ENCODE measurements around the gene DCLK2. TPM values are rescaled to one million over a fixed set of nuclear protein-coding genes. Genes with fewer than 3 reads are reported as not detected.

The DCLK2 gene
- total RNA-seq, 2 experiments from 2014 or later, result not detected

GRCh38 chr4:150262611-150263010 lies 184.4 kb downstream of the DCLK2 start:
- H3K4me3 ChIP-seq (ENCODE audit: low read depth, low read length, poor library complexity, severe bottlenecking), result no peak overlapping the region
- intact Hi-C loops (cut with micrococcal nuclease; ENCODE audit: unreplicated experiment), result no loop called here
- POLR2A ChIA-PET, result interaction anchor here (0.6 kb wide), 1 partner anchor 475 kb away, joined by 3 read pairs; no protein-coding TSS in a partner anchor
- CTCF ChIA-PET (ENCODE audit: unreplicated experiment), result no interaction called here
- no peaks in the 10 kb centered on the region for H3K36me3 ChIP-seq (ENCODE audit: insufficient read depth, low read length)
- no peak overlapping the region for H2AFZ ChIP-seq (ENCODE audit: low read length)
- no peak overlapping the region for H3K27ac ChIP-seq (ENCODE audit: low read depth, low read length, poor library complexity, severe bottlenecking)
- no peaks in the 10 kb centered on the region for H3K9me2 ChIP-seq (ENCODE audit: insufficient read depth, low read length)
- TF ChIP-seq CTCF (conservative IDR thresholded peaks at IDR 0.05; ENCODE audit: low read length) (no peak), EZH2phosphoT487 (IDR thresholded peaks at IDR 0.05; ENCODE audit: borderline replicate concordance, low read depth, low read length) (no peak)
- H3K9me3 ChIP-seq (ENCODE audit: low read length), result no peaks in the 10 kb centered on the region
- H3K4me1 ChIP-seq (ENCODE audit: insufficient read depth, low read length, poor library complexity, severe bottlenecking), result no peaks in the 10 kb centered on the region
- BruUV-seq (replicated peaks), result no TSS peak
- H3K79me2 ChIP-seq (ENCODE audit: insufficient read depth, low read depth, low read length), result no peaks in the 10 kb centered on the region
- H3K4me2 ChIP-seq (ENCODE audit: low read length), result no peak overlapping the region
- DNase-seq (ENCODE audit: low spot score), result no peak
- no peaks in the 10 kb centered on the region for H4K20me1 ChIP-seq (ENCODE audit: insufficient read depth, low read length)

- CTCF ChIA-PET (ENCODE audit: unreplicated experiment), result no interaction called here
- Histone ChIP-seq H2AFZ (ENCODE audit: low read length) (no peak overlapping the region), H3K27ac (ENCODE audit: low read depth, low read length, poor library complexity, severe bottlenecking) (no peak overlapping the region), H3K4me1 (ENCODE audit: insufficient read depth, low read length, poor library complexity, severe bottlenecking) (no peaks in the 10 kb centered on the region), H4K20me1 (ENCODE audit: insufficient read depth, low read length) (no peaks in the 10 kb centered on the region), H3K36me3 (ENCODE audit: insufficient read depth, low read length) (no peaks in the 10 kb centered on the region), H3K9me2 (ENCODE audit: insufficient read depth, low read length) (no peaks in the 10 kb centered on the region), H3K4me2 (ENCODE audit: low read length) (no peak overlapping the region), H3K9me3 (ENCODE audit: low read length) (no peaks in the 10 kb centered on the region), H3K4me3 (ENCODE audit: low read depth, low read length, poor library complexity, severe bottlenecking) (no peak overlapping the region), H3K79me2 (ENCODE audit: insufficient read depth, low read depth, low read length) (no peaks in the 10 kb centered on the region)
- DNase-seq (ENCODE audit: low spot score), result no peak
- POLR2A ChIA-PET, result interaction anchor here (0.7 kb wide), 1 partner anchor 1411 kb away, joined by 3 read pairs; no protein-coding TSS in a partner anchor
- intact Hi-C loops (cut with micrococcal nuclease; ENCODE audit: unreplicated experiment), result no loop called here
- TSS peak; percentile 72 for BruUV-seq (replicated peaks)
- TF ChIP-seq EZH2phosphoT487 (IDR thresholded peaks at IDR 0.05; ENCODE audit: borderline replicate concordance, low read depth, low read length) (no peak), CTCF (conservative IDR thresholded peaks at IDR 0.05; ENCODE audit: low read length) (no peak)
Observed at GRCh38 chr4:150264595-150265161, 186.4 kb downstream of the DCLK2 start.

GRCh38 chr4:150265806-150266205 lies 187.6 kb downstream of the DCLK2 start:
- no peak for DNase-seq (ENCODE audit: low spot score)
- ChIA-PET CTCF (ENCODE audit: unreplicated experiment) (no interaction called here), POLR2A (no interaction called here)
- intact Hi-C loops (cut with micrococcal nuclease; ENCODE audit: unreplicated experiment), result no loop called here
- Histone ChIP-seq H3K9me2 (ENCODE audit: insufficient read depth, low read length) (no peaks in the 10 kb centered on the region), H3K4me1 (ENCODE audit: insufficient read depth, low read length, poor library complexity, severe bottlenecking) (no peaks in the 10 kb centered on the region), H3K36me3 (ENCODE audit: insufficient read depth, low read length) (no peaks in the 10 kb centered on the region), H3K79me2 (ENCODE audit: insufficient read depth, low read depth, low read length) (no peaks in the 10 kb centered on the region), H3K4me2 (ENCODE audit: low read length) (no peak overlapping the region), H2AFZ (ENCODE audit: low read length) (no peak overlapping the region), H3K4me3 (ENCODE audit: low read depth, low read length, poor library complexity, severe bottlenecking) (no peak overlapping the region), H4K20me1 (ENCODE audit: insufficient read depth, low read length) (no peaks in the 10 kb centered on the region), H3K9me3 (ENCODE audit: low read length) (no peaks in the 10 kb centered on the region), H3K27ac (ENCODE audit: low read depth, low read length, poor library complexity, severe bottlenecking) (no peak overlapping the region)
- BruUV-seq (replicated peaks), result no TSS peak
- TF ChIP-seq CTCF (conservative IDR thresholded peaks at IDR 0.05; ENCODE audit: low read length) (no peak), EZH2phosphoT487 (IDR thresholded peaks at IDR 0.05; ENCODE audit: borderline replicate concordance, low read depth, low read length) (no peak)

Measured in OCI-LY7 (cell line).